Activated CD4-positive, alpha-beta T cell treated with anti-CD3 and anti-CD28 coated beads, Interleukin-2, amount 10 ng/mL, durations not matched to agents 7 days and 5 days (primary cell): ENCODE measurements around the gene MED22. TPM values are rescaled to one million over a fixed set of nuclear protein-coding genes. Genes with fewer than 3 reads are reported as not detected.

Experiments
- total RNA-seq, 2 experiments: library from RNA; stranded (reverse); gene quantifications; one replicate each; pipeline ENCODE4 v1.2.3, GENCODE V29; 2021

MED22 gene
- total RNA-seq, 2 experiments from 2014 or later, result 25.6 to 27.2 TPM

Other genes with a start within 250 kb of the MED22 start
- gene RALGDS, start 226.9 kb downstream of the MED22 start, total RNA-seq, result 10 to 100 TPM; 79.1 to 92.3 TPM
- 1 to 10 TPM; 2.4 to 2.7 TPM for gene GBGT1, start 184.2 kb downstream of the MED22 start, total RNA-seq
- gene OBP2B, start 138.9 kb downstream of the MED22 start, total RNA-seq, result not detected
- under 1 TPM; 0.27 to 0.56 TPM for gene ABO, start 72.9 kb downstream of the MED22 start, total RNA-seq
- 10 to 100 TPM; 14.2 to 17.3 TPM for gene SURF6, start 11.9 kb downstream of the MED22 start, total RNA-seq
- gene RPL7A, start 87 bp upstream of the MED22 start, total RNA-seq, result 1,000 to 10,000 TPM; 1,880 to 1,928 TPM
- gene SURF1, start 8.4 kb upstream of the MED22 start, total RNA-seq, result 10 to 100 TPM; 39.4 to 48.9 TPM
- 10 to 100 TPM; 14.8 to 16.0 TPM for gene SURF2, start 8.4 kb upstream of the MED22 start, total RNA-seq
- 100 to 1,000 TPM; 147 to 164 TPM for gene SURF4, start 27.9 kb upstream of the MED22 start, total RNA-seq
- 1 to 10 TPM in 1 of 2 experiments, under 1 TPM in 1; 0.65 to 2.0 TPM for gene STKLD1, start 28.2 kb upstream of the MED22 start, total RNA-seq
- gene REXO4, start 69.9 kb upstream of the MED22 start, total RNA-seq, result 10 to 100 TPM; 21.2 to 24.1 TPM
- gene ADAMTS13, start 74.2 kb upstream of the MED22 start, total RNA-seq, result 1 to 10 TPM; 2.3 to 3.0 TPM
- gene CACFD1, start 111.8 kb upstream of the MED22 start, total RNA-seq, result 1 to 10 TPM in 1 of 2 experiments, under 1 TPM in 1; 0.75 to 1.3 TPM
- gene SLC2A6, start 131.0 kb upstream of the MED22 start, total RNA-seq, result 1 to 10 TPM; 1.6 to 2.0 TPM
- gene MYMK, start 176.8 kb upstream of the MED22 start, total RNA-seq, result not detected
- gene ADAMTSL2, start 186.6 kb upstream of the MED22 start, total RNA-seq, result not detected